Measurements from ENCODE around the gene ASPN.

DNA sequence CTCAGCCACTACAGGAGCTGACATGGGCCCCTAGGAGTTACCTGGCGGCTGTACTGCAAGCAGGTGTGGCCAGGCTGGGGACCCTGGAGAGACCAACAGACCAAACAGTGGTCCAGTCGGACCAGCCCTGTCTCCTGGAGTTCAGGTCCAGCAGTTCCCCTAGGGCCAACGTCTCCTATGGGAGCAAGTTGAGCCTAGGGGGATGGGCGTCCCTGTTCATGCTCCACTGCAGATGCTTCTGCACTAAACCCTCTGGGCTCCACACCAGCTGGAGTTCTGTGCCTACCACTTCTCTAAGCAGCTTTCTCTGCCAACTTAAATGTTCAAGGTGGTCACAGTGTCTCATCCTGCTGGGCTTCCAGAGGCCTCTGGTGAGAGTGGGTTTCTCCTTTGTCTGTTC is 37.5 kb downstream of the ASPN start:
- TF ChIP-seq, protein P1, sequence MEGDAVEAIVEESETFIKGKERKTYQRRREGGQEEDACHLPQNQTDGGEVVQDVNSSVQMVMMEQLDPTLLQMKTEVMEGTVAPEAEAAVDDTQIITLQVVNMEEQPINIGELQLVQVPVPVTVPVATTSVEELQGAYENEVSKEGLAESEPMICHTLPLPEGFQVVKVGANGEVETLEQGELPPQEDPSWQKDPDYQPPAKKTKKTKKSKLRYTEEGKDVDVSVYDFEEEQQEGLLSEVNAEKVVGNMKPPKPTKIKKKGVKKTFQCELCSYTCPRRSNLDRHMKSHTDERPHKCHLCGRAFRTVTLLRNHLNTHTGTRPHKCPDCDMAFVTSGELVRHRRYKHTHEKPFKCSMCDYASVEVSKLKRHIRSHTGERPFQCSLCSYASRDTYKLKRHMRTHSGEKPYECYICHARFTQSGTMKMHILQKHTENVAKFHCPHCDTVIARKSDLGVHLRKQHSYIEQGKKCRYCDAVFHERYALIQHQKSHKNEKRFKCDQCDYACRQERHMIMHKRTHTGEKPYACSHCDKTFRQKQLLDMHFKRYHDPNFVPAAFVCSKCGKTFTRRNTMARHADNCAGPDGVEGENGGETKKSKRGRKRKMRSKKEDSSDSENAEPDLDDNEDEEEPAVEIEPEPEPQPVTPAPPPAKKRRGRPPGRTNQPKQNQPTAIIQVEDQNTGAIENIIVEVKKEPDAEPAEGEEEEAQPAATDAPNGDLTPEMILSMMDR (IDR thresholded peaks at IDR 0.05; ENCODE audit: poor library complexity, severe bottlenecking), result no peak
- TF ChIP-seq, protein P2, sequence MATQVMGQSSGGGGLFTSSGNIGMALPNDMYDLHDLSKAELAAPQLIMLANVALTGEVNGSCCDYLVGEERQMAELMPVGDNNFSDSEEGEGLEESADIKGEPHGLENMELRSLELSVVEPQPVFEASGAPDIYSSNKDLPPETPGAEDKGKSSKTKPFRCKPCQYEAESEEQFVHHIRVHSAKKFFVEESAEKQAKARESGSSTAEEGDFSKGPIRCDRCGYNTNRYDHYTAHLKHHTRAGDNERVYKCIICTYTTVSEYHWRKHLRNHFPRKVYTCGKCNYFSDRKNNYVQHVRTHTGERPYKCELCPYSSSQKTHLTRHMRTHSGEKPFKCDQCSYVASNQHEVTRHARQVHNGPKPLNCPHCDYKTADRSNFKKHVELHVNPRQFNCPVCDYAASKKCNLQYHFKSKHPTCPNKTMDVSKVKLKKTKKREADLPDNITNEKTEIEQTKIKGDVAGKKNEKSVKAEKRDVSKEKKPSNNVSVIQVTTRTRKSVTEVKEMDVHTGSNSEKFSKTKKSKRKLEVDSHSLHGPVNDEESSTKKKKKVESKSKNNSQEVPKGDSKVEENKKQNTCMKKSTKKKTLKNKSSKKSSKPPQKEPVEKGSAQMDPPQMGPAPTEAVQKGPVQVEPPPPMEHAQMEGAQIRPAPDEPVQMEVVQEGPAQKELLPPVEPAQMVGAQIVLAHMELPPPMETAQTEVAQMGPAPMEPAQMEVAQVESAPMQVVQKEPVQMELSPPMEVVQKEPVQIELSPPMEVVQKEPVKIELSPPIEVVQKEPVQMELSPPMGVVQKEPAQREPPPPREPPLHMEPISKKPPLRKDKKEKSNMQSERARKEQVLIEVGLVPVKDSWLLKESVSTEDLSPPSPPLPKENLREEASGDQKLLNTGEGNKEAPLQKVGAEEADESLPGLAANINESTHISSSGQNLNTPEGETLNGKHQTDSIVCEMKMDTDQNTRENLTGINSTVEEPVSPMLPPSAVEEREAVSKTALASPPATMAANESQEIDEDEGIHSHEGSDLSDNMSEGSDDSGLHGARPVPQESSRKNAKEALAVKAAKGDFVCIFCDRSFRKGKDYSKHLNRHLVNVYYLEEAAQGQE (IDR thresholded peaks at IDR 0.05; ENCODE audit: borderline replicate concordance), result no peak
- TF ChIP-seq POLR2AphosphoS5 (IDR thresholded peaks at IDR 0.05), result no peak
- no peak for TF ChIP-seq MXI1 (conservative IDR thresholded peaks at IDR 0.05; ENCODE audit: poor library complexity, severe bottlenecking)

All from neural cell (in vitro differentiated cells).